ENCODE data around the gene L1CAM.

GRCh38 chrX:153828308-153828707, 57.7 kb downstream of the L1CAM start:
- TF ChIP-seq CTCF (IDR thresholded peaks at IDR 0.05; ENCODE audit: borderline replicate concordance, extremely low read depth, low read length, poor library complexity, severe bottlenecking) (no peak), EZH2 (IDR thresholded peaks at IDR 0.05; ENCODE audit: borderline replicate concordance, low read depth, low read length, severe bottlenecking) (no peak)
